Hematopoietic multipotent progenitor cell treated with erythropoietin and hydrocortisone succinate and interleukin-3 and kit ligand, for 17 days (in vitro differentiated cells): Measurements from ENCODE around the gene ABCA2.

Experiments
- DNase-seq: peaks from one replicate; pipeline ENCODE4 v3.0.0-alpha.2; 2015; ENCODE audit warnings: low spot score

ABCA2 gene

DNA sequence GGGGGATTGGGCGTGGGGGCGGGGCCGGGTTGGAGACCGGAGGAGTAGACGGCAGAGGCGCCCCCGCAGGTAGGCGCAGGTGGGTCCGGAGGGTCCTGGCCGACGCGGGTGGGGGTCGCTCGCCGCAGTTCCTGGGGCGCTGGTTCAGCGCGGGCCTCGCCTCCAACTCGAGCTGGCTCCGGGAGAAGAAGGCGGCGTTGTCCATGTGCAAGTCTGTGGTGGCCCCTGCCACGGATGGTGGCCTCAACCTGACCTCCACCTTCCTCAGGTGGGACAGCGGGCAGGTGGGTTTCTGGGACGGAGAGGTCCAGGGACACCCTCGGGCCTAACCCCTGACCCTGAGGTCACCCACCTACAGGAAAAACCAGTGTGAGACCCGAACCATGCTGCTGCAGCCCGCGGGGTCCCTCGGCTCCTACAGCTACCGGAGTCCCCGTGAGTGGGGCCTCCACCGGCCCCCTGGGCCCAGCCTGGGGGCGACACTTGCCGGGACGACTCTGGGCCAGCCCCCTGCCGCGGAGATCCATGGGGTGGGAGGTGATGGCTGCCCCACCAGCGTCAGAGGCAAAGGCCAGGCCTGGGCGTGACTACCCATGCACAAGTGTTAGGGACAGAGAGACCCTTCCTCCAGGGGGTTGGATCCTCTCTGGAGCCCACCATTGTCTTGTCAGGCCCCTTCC, 49.0 kb downstream of the ABCA2 start:
- DNase-seq, result no peak

DNA sequence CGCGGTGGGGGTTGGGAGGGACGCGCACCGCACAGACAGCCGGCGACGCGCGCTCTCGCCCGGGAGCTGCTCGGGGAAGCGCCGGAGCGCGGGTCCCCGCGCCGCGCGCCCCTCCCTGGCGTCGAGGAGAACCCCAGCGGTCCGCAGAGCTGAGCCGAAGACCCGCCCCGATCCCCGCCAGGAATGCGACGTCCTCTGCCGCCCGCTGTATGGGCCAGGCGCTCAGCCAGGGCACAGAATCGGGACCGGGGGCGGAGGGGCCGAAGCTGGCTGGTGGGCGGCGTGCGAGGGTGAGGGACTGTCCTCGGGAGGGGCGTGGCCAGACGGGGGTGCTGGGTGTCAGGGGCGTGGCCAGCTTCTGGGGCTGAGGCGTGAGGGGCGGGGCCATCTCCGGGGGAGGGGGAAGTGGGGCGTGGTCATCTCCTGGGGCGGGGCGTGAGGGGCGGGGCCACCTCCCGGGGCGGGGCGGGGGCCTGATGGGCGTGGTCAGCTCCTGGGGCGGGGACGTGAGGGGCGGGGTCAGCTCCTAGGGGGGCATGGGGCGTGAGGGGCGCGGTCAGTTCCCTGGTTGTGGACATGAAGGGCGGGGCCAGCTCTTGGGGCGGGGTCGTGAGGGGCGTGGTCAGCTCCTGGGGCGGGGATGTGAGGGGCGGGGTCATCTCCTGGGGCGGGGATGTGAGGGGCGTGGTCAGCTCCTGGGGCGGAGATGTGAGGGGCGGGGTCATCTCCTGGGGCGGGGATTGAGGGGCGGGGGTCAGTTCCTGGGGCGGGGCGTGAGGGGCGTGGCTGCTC, 49.8 kb downstream of the ABCA2 start:
- peak; percentile 63 for DNase-seq

DNA sequence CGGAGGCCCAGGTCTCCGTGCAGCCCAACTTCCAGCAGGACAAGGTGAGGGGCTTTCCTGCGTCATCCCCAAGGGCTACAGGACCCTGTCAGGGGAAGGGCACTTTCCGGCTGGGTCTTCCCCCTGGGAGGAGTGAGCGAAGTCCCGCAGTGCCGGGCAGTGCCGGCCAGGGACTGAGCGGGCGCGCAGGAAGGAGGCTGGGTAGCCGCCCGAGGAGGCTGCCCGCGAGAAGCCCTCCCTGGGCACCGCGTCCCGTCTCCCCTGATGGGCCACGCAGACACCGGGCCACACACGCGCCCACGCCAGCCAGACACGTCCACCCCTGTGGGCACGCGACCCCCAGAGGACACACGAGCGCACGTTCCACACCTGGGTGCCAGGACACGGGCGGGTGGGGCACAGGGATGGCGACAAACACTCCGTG, 50.4 kb downstream of the ABCA2 start:
- no peak for DNase-seq

DNA sequence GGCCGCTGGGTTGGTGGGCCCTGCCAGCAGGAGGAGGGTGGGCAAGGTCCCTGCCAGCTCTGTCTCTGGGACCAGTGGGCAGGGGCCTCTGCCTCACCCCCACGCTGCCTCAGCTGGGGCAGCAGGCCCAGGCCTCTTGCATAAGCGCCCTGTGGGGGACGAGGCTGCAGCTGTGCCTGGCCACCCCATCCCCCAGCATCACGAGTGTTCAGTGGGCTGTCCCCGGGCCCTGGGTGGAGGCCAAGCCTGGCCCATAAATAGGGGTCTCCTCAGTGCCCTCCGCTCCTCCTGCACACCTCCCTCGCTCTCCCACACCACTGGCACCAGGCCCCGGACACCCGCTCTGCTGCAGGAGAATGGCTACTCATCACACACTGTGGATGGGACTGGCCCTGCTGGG, 50.8 kb downstream of the ABCA2 start, which contains the start of gene PTGDS:
PTGDS (plus strand) TSS at position 282 of the 400 bp plus-strand sequence; CDS start at position 357, 75 bp downstream.
- DNase-seq, result no peak

DNA sequence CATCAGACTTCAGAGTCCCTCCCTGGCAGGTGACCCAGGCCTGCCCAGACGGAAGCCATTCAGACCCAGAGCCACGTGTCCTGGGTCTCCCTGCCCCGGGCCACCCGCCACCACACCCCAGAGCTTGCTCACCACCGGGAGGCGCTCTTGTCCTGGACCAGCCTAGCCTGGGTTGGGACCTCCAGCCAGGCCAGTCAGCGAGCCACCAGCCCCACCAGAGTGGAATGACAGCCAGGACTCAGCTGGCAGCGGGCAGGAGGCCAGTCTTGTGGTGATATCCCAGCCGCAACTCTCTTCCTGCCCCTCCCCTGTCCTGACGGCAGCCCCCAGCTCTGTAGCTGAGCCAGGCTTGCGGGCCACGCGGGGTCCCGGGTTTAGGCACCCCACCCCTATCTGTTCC, 52.4 kb downstream of the ABCA2 start:
- DNase-seq, result no peak

DNA sequence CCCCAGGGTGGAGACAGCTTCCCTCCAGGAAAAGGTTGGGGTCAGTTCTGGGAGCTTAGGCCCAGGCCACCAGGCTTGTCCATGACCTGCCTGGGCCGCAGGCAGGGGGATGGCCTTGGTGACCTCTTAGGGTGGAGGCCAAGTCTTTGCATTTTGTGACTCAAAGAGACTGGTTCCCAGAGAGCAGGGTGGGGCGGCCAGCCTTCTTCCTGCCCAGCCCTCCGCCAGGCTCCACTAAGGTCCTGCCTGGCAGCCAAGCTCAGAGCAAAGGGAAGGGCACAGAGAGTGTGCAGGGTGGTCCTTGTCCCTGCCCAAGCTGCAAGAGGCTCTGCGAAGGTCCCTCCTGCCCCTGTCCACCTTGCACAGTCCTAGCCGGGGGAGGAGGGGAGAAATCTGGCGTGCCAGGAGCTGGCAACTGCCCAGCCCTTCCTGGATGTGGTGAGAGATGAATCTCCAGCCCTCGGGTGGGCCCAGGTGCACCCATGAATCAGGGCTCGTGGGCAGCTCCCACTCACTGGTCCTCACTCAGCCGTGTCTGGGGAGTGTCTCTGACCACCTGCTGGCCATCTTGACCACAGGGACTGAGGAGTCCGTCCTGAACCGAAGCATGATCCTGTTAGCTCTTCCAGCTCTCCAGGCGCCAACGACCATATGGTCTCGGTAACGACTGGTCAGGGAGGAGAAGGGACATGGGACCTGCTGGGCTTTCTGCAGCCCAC, 53.1 kb downstream of the ABCA2 start:
- no peak for DNase-seq

DNA sequence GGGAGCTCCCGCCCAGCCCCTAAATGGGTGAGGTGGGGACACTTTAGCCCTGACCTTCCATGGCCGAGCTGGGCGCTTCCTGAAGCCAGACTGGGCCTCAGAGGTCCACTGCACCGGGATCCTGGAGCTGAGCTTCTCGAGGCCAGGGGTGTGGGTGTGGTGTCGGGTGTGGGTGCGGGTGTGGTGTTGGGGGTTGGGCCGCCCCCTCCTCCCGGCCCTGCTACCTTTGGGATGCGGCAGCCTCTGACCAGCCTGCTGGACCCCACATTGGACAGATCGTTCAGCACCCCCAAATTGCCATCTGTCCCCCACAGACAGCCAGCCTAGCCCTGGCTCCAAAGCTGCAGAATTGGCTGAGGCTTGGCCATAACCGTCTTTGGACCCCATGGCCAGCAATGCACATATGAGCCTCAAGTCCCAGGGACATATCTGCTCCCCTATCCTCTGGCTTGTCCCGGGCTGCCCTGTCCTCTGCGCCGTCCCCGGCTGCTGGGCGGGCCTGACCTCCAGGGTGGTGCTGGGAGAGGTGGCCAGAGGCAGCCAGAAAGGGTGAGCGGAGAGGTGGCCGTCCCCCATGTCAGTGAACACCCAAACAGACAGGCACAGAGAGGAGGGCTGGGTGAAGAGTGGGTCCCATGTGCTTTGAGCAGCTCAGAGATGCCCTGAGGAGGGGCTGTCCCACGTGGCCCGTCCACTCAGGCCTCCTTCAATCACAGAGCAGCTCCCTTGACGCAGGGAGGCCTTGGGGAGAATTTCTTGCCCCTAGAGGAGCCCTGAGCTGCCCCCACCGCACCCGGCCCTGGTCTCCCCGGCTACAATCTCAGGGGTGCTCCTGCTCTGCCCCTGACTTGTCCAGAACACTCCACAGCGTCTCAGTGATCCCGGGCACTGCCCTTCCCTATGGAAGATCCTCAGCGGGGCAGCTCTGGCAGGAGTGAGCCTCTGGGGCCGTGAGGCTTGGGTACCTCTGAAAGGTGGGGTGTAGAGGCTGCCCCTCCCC, 54.1 kb downstream of the ABCA2 start:
- no peak for DNase-seq

DNA sequence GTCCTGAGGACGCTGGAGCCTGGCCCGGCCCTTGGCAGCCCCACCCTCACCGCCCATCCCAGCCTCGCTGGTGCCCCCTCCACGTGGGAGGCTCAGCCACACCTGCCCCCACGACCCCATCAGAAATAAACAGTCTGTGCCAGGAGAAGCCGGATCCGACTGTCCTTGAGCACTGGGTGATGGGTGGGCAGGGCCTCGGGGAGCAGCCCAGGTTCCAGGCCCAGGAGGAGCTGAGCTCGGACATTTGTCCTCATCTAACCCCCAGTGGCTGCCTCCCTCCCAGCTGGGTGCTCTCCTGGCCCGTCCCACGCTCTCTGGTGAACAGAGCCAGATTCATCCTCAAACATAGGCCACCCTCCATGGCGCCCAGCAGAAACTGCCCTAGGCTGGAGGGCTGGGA, 55.3 kb downstream of the ABCA2 start:
- DNase-seq, result no peak

DNA sequence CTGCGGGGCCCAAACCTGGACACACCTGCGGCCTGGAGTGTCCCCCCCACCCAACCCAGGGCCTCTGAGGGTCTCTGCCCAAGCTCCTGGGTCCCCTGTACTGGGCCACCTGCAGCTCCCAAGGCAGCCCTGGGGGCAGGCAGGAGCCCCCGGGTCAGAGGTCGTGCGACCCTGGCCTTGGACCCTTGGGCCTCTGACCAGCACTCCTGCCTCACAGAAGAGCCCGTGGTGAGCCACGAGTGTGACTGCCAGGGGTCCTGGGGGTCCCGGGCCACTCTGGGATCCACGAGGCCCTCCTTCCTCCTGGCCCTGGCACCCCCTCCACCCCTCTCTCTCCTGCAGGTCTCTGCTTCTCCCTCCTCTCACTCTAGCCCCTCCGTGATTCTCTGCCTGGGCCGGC, 55.7 kb downstream of the ABCA2 start:
- no peak for DNase-seq

DNA sequence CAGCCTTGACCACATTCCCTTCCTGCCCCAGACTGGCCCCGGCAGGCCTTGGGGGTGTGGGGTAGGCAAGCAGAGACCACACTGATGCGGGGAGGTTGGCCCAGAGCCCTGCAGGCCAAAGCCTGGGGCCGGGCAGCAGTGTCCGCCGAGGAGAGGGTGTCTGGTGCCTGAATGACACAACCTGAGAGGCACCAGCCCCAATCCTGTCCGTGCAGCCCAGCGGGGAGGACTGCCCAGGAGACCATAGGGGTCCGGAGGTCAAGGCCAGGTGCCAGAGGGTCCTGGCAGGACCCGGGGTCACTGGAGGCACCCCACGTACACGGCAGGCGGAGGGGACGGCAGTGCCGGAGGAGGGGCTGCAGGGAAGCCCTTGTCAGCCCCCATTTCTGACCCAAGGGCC, 56.3 kb downstream of the ABCA2 start:
- no peak for DNase-seq

DNA sequence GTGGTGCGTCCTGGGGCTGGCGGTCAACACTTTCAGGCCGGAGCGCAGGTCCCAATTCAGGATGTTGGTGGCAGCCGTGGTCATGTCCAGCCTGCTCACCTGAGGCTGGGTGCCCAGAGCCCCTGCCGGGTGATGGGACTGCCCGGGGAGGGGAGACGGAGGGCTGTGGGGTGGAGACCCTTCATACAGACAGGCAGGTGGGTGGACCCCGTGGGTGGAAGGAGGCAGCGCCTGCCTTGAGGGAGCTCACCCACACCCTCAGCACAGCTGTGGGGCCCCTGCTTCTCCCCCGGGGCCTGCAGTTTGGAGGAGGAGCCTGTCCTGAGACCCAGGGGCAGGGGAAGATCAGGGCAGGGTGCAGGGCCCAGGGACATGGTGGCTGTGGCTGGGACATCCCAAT, 57.7 kb downstream of the ABCA2 start:
- no peak for DNase-seq

DNA sequence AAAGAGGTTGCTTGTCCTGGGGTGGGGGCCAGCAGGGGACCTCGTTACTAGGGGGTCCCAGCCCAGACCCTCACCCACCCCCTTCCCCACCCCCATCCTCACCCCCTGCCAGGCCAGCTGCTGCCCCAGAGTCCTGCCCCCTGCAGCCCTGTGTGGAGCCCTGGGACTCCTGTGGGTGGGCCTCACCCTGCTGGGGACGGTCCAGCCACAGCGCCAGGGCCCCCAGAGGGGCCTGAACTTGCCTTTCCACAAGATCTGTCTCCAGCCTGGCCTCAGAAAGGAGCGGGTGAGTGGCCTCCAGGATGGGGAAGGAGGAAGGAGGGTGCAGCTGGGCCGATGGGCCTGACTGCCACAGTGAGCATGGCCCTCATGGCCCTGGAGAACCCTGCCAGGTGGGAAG, 58.3 kb downstream of the ABCA2 start:
- no peak for DNase-seq

DNA sequence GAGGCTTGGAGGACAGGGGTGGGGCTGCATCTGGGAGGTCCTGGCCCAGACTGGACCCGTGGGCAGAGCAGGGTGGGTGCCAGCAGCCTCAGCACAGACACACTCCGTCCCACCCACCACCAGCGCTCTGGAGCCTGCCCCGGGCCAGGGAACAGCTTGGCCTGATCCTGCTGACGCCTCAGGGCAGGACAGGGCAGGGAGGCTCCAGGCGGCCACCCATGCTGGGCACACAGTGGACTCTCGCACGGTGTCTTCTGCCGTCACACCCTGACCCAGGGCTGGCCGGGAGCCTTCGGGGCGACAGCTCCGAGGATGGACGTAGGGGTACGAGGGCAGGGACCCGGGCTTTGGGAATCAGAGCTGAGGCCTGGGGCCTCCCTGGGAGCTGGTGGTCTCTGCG, 58.9 kb downstream of the ABCA2 start:
- DNase-seq, result no peak

DNA sequence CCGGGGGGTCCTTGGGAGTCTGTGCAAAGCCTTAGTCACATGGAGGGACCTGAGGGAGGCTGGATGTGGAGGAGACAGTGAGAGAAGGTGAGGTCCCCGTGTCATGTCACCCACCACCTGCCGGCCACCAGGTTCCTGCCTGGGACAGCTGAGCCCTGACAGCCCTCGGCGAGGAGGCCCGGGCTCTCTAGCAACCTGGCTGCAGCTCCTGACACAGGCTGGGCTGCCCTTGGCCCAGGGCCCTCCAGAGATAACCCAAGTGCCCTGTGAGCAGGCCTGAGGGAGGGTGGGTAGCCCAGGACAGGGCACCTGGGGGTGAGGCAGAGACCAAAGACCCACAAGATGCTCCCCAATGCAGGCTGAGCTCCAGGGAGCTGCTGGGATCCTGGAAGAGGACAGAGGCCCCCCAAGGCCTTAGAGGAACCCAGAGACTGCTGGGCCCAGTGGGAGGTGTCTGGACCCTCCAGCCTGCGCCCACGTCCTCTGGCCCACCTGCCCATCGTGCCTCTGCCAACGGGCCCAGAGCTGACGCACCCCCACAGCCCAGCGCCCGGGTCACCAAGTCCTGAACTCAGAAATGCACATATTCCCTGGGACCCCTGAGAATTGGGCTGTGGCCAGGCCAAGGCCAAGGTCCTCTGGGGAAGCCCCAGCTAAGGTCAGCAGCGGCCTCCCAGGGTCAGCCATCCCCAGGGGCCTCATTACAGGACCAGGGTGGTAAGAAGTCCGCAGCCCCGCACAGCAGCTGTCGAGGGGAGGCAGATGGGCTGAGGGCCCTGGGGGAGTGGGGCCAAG, 59.5 kb downstream of the ABCA2 start:
- DNase-seq, result no peak

DNA sequence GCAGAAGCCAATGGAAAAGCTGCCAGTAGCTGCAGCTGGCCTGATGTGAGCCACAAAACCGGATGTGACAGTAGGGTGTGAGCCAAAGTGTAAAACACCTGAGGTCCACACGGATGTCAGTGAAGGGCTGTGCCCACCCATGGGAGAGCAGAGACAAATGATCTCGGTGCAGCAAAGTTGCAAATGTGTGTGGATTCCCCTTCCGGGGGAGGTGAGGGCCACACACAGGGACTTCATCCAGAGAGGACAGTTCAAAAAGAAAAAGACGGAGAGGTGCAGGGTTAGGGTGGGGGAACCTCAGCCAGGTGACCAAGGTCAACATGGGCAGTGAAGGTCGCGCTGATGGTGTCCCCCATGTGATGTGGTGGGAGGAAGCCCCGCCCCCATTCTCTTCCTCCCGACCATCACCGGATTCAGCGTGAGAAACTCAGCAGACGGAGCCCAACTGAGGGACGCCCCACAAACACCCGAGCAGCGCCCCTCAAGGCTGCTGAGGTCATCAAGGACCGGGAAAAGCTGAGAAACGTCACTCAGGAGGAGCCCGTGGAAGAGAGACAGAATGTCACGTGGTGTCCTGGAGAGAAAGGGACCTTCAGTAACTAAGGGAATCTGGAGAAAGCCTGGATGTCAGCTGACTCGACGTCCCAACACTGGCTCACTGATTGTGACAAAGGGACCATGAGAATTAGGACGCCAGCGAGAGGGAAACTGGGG, 62.1 kb downstream of the ABCA2 start:
- DNase-seq, result no peak

DNA sequence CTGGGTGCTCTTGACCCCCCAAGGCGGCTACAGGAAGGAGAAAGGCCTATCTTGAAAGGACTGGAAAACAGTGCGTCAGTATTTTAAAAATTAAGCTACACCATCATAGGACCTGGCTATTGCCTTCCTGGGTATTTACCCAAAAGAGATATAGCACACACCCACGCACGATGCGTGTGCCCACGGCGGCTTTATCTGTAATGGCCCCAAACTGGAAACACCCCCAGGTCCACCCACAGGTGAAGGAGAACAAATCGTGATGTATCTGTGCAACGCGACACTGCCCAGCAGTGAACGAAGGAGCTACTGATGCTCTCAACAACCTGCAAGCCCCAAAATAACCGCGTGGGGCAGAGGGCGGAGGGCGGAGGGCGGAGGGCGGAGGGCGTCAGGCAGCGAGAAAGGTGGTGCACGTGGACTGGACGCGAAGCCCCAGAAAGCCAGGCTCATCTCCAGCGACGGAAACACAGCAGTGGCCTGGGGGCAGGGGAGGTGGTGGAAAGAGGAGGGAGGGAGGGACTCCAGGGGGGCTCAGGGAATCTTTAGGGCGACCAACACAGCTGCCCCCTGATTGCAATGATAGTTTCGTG, 63.1 kb downstream of the ABCA2 start:
- DNase-seq, result no peak

DNA sequence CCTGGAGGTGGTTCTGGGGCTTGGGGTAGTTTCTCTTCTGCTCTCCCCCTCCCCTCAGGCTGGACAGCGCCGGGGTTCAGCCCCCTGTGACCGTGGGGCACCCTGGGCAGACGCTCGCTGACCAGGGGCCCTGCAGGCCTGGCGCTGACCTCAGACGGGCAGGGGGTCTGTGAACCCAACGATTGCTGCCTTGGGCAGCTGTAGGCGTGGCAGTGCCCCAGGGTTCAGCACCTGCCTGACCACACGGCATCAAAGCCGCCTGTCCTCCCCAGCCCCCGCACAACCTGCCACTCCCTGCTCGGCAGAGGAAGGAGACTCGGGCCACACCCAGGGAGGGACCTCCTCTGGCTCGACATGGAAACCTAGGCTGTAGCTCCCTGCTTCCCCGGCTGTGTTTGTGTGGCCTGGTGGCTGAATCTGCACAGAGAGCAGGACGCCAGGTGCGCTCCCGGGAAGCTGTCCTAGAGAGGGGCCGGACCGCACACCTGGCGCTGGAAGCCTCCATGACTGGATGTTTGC, 63.8 kb downstream of the ABCA2 start:
- no peak for DNase-seq

DNA sequence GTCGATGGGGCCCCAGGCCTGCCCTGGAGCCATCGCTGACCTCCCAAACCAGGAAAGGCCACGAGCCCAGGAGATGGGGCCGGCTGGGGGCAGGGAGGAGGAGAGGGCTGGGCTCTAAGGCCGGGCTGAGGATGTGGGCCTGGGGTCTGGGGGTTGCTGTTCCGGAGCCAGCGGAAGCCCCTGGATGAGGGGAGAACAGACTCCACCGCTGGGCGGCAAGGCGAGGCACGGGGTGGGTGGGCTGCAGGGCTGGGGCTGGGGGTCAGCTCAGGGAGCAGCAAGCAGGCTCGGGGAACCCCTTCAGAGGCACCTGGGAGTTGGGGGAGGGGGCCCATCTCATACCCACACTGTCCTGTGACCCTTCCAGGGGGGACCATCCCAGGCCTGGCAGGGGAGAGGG, 64.3 kb downstream of the ABCA2 start:
- DNase-seq, result no peak

DNA sequence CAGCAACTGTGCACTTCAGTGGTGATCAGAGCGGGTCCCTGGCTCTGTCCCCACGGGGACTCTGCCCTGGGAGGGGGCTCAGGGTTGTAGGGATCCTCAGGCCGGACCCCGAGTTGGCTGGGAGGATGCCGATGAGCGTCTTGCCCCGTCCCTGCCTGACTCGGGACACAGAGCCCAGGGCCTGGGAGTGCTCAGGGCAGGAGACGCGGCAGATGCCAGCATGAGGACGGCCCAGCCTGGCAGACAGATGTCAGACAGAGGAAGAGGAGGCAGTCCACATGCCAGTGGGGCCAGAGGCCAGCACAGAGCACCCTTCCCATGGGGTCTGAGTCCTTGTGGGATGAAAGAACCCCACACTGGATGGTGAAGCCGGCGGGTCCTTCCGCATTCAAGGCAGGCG, 64.7 kb downstream of the ABCA2 start:
- DNase-seq, result no peak
